Stimulated activated CD4-positive, alpha-beta T cell treated with anti-CD3 and anti-CD28 coated beads, TNF-alpha, amount 100 ng/mL, for 48 hours (primary cell): ENCODE measurements around the gene CREB5.

Experiments used
- DNase-seq, 3 donors: peaks; one replicate each; pipeline ENCODE4 v3.0.0-alpha.2; 2020; ENCODE audit warnings: low read depth in 3 of 3

Gene CREB5

GRCh38 chr7:28512668-28513440 is 100.5 kb downstream of the CREB5 start:
- DNase-seq, result no peak

DNA sequence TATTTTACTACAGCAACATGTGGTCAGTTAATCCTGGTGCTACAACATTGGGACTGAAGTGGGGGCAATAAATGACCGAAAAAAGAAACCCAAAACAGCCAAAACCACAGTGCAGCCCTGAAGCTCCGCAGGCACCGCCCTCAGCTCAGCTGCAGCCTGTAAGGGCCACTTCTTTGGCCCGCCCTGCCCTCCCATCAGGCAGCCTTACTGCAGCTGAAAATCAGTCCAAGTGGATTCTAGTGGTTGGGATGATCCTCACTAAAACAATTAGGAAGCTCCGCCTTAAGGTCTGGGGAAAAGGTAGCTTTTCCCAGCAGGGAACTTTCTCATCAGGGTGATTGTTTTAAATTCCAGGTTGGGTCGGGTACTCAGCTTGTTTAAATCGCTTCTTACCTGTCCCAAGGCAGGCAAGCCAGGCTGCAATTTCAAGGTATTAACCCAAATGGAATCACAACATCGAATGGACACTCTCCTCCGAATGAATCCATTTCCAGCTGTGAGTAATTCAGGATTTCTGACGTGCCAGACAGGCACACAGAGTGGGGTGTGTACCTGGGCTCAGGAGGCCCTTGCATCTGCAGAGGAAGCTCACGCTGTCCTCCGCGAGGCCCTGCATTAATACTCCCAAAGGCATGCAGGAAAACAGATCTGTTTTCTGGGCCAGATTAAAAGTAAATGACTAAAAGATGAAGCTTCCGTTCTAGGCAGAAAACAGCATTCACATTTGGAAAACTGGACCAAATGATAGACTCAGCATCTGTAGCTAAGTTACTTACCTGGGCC is 104.3 kb downstream of the CREB5 start:
- no peak for DNase-seq

GRCh38 chr7:28517206-28517605 is 104.9 kb downstream of the CREB5 start:
- no peak for DNase-seq

DNA sequence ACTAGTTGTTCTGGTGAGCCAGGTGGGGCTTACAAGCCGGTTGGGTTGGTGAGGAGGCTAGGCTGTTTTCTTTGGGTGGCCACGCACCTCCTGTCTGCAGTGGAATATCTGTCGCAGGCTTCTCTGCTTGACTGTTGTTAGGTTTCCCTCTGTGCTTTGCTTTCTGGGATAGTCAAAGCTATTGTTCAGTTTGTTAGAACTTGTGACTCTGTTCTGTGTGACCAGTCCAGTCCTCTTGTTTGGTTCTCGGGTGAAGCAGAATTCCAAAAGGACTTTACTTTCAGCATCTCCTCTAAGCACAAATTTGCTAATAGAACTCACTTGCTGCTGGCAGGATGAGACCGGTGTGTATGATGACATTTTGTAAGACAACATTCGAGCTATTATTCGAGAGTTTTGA is 105.3 kb downstream of the CREB5 start:
- DNase-seq, result no peak

- DNase-seq, result no peak
These were observed 108.0 kb downstream of the CREB5 start for GRCh38 chr7:28520074-28521015.

- DNase-seq, result no peak
These were observed 112.7 kb downstream of the CREB5 start for GRCh38 chr7:28524978-28525377.

DNA sequence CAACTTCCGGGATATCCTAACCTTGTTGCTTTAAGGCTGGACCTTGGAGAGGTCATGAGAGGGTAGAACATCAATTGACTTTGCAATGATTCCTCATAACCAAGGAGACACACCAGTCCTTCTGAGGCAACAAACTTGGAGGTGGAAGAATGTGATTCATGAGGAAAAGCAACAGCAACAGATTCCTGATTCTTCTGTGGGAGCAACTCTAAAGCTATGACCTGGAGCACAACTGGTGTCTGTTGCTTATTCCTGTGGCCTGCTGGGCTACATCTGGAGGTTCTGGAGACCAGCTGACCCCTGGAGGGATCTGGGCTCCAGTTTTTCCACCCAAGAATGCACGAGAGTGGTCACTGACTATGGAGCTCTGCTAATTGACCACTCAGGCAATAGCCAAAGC is 116.6 kb downstream of the CREB5 start:
- no peak for DNase-seq

DNA sequence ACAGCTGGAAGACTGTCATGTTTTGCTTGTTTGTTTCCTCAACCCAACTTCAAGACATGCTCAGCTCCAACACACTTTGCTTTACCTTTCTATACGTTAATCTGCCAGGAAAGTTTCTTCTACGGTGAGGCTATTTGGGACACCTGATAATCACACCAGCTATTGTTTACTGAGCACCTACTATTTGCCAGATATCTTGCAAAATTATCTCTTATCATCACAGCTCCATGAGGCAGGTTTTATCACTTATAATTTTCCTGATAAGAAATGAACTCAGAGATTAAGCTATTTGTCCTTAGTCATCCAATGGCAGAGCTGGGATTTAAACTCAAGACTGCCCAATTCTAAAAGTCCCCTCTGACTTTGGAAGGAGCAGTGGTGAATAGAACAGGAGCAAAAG is 117.4 kb downstream of the CREB5 start:
- DNase-seq, result no peak

- DNase-seq, result no peak
These were observed 118.0 kb downstream of the CREB5 start for GRCh38 chr7:28530175-28530802.

GRCh38 chr7:28530803-28531175 is 118.5 kb downstream of the CREB5 start:
- DNase-seq, result no peak

DNA sequence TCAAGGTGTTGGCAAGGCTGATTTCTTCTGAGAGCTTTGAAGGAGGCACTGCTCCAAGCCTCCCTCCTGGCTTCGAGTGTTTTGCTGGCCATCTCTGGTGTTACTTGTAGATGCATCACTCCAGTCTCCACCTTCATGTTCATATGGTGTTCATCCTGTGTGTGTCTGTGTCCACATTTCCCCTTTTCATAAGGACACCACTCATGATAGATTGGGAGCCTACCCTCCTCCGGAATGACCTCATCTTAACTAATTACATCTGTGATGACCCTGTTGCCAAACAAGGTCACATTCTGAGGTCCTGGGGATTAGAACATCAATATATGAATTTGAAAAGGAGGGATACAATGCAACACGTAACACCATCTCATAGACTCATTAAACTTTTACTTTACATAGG is 119.0 kb downstream of the CREB5 start:
- DNase-seq, result no peak

GRCh38 chr7:28532181-28532580 is 119.9 kb downstream of the CREB5 start:
- DNase-seq, result no peak

DNA sequence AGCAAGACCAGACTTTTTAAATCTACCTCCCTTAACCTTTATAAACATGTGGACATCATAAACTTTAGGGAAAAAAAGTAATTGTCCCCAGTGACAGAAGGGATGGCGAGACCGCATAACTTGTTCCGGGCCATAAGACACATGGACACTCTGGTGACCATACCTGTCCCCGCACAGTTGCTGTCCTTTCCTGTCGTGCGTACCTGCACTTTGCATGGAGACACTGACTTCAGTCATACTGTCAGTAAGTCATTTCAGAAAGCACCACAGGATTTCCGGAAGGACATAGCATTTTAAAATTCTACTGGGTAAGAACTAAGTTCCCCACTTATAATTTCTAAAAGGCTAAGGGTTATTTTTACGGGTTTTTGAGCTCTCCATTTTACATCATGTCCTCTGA is 120.9 kb downstream of the CREB5 start:
- DNase-seq, result no peak

DNA sequence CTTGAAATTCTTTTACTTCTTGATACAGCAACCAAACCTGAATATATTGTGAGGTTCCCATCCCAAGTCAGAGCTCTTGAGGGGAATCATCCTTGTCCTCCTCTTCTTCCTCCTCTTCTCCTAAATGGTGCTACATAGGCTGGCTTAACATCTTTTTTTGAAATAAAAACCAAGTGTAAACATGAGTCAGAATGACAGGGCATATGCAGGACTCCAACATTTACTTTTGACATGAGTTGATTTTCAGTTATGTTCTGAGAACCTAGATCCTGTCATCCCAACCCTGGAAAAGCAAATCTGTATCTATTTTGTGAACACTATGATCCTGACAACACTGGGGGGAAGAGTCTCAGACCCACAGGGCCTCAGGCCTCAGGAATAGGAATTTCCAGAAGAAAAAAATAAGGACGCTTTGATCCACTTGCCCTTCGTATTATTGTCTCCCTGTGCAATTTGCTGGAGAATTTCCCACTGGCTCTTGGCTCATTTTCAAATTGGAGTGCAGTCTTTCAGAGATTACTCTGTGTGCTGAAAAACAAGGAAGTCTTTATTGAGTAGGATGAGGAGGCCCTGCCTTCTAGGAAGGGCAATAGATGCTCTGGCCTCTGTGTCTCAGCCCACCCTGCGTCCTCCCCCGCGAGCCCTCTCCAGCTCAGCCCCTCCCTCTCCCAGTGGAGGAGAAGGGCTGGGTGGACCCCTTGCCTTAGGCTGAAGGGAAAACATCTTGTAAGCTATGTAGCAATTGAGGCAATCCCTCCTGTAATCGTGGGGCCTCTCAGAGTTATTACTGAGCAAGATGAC is 121.6 kb downstream of the CREB5 start:
- DNase-seq, result no peak

DNA sequence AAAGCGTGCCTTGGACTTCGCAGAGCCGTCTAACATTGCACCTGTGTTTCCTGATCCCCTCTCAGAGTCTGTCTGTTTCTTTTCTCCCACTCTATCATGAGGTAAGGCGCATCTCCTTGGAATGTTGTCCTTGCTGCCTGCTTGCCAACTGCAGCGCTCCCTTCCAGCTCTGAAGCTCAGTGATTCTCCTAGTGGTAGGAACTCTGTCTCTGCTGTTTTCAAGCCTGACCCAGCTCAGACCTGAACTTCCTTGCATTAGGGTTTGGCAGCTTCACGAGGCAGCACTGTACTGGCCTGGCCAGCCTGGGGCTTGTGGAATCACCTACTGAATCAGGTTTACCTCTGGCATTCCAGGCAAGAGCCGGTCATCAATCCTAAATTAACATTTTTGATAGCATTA is 123.9 kb downstream of the CREB5 start:
- DNase-seq, result no peak

DNA sequence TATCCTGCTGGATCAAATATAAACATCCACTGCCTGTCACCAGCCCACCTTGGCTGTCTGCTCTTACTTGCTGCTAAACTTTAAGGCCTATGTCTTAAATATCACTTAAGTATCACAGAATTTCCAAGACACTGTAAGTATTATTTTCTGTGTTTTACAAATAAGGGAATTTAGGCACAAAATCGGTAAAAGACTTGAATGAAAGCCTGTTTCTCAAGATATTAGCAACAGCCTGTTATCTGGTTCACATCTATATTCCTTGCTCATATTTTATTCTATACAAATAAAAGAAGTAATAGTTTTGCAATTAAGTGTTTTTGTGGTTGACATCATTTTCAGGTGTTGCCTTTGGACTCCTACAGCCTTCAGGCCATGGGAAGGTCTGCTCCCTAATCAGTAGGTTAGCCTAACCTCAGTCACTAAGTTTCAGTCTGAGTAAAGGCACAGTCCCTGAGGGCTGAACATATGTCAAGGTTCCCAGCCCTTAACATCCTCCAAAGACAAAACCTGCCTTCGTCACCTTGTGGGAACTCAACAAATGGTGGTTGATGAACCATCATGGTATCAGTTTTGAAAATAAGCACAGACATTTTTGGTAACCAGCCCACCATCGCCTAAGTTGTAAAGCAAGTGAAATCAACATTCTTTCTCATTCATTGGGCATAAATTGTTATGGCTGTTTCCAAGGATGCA is 127.1 kb downstream of the CREB5 start:
- no peak for DNase-seq

GRCh38 chr7:28542410-28542809 is 130.1 kb downstream of the CREB5 start:
- DNase-seq, result no peak

- DNase-seq, result no peak
These were observed 132.3 kb downstream of the CREB5 start for GRCh38 chr7:28544453-28545117.

DNA sequence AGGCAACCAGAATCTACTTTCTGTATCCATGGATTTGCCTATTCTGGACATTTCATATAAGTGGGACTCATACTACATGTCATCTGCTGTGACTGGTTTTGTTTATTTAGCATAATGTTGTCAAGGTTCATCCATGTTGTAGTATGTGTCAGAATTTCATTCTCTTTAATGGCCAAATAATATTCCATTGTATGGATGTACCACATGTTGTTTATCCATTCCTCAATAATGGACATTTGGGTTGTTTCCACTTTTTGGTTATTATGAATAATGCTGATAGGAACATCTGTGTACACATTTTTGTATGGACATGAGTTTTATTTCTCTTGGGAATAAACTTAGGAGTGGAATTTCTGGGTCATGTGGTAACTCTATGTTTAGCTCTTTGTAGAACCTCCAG is 133.7 kb downstream of the CREB5 start:
- DNase-seq, result no peak

GRCh38 chr7:28547115-28547514 is 134.8 kb downstream of the CREB5 start:
- DNase-seq, result no peak
